Hepatic stellate cell (primary cell): Measurements from ENCODE around the gene LRRC8C.
A peak's percentile ranks its signal among the peaks of the same experiment; 100 is the strongest.
"Not testable (repeated sequence)": the region's sequence is repeated elsewhere in the genome, so short reads cannot be mapped to it uniquely, and the experiment has no call there.

Experiments used
- DNase-seq: peaks from one replicate; pipeline ENCODE4 v3.0.0; 2011; ENCODE audit warnings: low spot score

LRRC8C gene

DNA sequence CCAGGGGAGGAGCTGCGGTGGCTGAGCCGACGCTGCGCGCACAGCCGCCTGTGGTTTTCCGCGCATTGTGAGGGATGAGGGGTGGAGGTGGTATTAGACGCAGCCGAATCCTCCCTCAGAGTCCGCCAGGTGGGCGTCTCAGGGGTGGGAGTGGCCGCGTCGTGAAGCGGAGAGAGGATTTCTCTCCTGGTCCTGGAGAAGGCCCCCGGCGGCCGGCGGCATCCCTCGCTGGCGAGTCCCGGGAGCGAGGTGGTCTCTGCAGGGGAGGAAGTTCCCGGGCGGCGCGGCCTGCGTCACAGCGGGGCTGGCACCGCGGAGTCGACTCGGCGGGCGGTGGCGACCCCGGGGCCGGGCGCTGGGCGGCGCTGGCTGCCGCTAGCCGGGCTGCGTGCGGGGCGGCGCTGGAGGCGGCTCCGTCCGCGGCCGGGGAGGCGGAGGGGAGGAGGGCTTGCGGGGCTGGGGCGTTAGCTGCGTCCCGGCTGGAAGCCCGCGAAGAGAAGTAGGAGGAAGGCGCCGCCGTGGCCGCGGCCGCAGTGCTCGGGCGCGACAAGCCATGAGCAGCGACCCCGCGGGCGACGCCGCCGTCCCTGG lies at the start of gene LRRC8C:
LRRC8C (plus strand) TSS at position 464 of the 591 bp plus-strand sequence. CDS start 53,354 bp downstream, outside the sequence.
- peak; percentile 79 for DNase-seq

- no peak for DNase-seq
Observed at GRCh38 chr1:89584211-89584610, 48.7 kb upstream of the LRRC8C start.

DNA sequence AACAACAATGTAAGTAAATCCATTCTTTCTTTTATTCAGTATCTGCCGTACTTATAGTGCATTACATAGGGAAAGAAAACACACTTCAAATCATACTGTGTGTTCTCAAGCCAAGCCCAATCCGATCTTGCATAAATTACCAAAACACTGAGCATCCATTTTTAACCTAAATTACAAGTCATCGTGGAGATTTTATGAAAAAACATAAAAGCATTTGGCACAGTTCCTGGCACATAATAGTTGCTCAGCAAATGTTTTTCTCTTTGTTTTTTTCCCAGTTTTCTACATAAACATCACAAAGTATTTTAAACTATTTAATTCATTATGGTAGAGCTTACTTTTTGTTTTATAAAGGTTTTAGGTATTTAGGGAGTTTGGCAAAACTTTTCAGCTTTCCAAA lies 48.1 kb upstream of the LRRC8C start:
- no peak for DNase-seq

DNA sequence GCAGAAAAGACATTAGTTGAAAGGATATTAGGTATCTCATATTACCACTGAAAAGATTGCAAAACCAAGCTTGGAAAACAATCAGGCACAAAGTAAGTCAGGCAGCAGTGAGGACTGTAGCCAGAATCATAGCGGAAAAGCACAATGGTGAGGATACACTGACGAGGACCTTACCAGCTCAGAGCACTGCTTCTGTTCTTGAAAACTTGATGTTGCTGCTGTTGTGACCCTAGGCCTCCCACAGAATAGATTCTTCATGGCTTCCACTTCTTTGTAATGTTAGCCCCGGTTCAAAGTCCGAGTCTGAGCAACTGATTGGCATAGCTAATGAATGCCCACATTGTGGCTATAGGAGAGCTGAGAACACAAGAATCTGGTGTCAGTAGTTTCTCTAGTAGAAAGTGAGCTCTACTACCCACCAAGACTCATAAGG lies 45.2 kb upstream of the LRRC8C start:
- no peak for DNase-seq

DNA sequence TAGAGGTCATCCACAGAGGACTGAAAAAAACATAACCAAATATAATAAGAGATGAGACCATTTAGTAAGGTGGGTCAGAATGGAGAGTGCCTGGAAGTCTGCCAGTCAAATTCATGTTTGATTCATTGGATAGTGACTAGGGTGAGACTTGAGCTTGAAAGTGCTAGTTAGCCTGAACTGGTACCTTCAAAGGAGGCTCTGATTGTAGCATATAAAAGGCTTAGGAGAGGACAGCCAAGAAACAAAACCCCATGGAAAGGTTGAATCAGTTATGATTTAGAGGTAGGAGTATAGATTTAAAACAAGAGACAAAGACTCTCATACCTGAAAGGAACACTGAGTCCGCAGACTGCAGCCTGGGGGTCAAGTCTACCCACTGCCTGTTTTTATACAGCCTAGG lies 44.4 kb upstream of the LRRC8C start:
- DNase-seq: no peak

DNA sequence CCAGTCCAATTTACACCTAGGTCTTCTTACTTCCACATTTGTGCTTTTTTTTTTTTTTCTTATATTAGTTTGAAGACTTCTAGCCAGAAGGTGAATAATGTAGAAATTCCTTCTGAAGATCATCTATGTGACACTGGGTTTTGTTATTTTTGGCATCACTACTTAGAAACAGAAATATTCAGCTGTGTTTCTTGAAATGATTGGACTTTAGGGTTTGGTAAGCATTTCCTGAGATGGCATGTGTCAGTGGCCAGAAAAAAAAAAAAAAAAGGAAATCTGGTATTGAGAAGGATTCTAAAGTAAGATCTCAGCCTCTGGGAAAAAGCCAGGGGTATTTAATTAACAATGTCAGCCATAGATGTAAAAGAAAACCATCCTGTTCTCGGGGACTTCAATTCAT lies 43.4 kb upstream of the LRRC8C start:
- no peak for DNase-seq

GRCh38 chr1:89590341-89591080 lies 42.4 kb upstream of the LRRC8C start:
- DNase-seq: no peak

- DNase-seq: not testable (repeated sequence)
Observed at GRCh38 chr1:89592861-89593302, 40.0 kb upstream of the LRRC8C start.

DNA sequence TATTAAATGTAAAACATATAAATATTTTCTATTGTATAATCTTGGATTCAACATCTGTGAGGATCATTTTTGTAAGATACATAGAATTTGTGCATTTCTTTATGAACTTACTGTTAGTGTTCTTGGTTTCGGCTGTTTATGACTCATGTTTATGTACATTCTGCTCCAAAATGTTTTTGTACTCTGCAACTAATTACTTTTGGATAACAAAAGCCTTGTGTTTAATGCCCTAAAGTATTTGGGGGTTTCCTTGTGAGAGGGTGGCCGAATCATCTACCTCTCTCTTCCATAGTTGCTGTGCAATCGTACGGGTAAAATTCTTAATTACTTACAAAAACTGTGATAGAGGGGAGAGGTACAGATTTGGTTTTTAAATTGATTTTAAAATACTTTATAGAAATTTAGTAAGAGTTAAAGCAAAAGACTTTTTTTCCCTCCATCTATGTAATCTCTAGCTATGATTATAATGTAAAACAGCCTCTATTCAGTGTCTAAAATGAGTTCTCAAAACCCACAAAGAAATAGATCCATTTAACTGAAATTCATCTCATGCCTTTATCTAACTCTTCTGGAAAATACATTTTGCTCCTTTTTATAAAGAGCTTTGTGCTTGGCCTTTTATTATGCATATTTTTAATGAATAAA lies 38.7 kb upstream of the LRRC8C start:
- DNase-seq: no peak

GRCh38 chr1:89596698-89597097 lies 36.2 kb upstream of the LRRC8C start:
- DNase-seq: no peak

DNA sequence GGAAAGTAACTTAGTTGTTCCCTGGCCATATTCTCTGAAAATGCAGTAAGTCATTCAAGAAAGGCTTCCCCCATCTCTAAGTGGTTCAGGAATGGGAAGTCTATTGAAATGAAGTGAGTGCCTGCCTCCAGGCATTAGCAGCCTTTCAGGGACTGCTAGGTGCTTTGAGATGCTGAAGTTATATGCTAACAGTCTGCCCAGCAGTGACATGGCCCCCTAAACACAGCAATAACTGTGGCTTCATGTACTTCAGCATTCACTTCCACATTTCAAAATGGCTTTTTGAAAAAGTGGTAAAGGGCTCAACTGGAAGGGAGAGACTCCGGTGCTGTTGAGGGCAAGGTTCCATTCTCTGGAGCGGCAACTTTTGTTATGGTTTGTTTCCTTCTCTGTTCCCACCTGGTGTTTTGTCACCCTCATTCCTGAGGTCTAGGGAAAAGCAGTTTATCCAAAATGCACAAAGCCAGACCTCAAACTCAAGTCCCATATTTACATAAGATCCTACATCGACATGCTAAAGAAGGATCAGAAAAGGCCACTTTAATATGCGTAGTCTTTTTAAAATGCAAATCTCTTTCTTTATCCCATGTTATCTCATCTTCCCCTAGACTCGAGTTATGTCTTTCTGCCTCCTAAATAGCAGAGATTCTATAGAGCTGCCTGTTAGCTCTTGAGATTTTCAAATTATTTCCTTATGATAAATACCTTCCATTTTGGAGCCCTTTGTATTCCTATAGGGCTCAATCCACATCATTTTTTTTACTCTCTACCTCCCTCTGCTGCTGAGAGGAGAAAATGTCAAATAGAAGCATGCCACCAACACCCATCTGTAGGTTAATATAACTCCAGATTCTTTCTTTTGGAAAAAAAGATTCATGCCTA lies 34.2 kb upstream of the LRRC8C start:
- DNase-seq: peak; percentile 29

GRCh38 chr1:89599332-89599630 lies 33.6 kb upstream of the LRRC8C start:
- no peak for DNase-seq

- DNase-seq: no peak
Observed at GRCh38 chr1:89600451-89601224, 32.3 kb upstream of the LRRC8C start.

- DNase-seq: no peak
Observed at GRCh38 chr1:89602871-89603404, 30.0 kb upstream of the LRRC8C start.

- peak; percentile 22 for DNase-seq
Observed at GRCh38 chr1:89603651-89604413, 29.1 kb upstream of the LRRC8C start.

- no peak for DNase-seq
Observed at GRCh38 chr1:89604414-89604735, 28.5 kb upstream of the LRRC8C start.

DNA sequence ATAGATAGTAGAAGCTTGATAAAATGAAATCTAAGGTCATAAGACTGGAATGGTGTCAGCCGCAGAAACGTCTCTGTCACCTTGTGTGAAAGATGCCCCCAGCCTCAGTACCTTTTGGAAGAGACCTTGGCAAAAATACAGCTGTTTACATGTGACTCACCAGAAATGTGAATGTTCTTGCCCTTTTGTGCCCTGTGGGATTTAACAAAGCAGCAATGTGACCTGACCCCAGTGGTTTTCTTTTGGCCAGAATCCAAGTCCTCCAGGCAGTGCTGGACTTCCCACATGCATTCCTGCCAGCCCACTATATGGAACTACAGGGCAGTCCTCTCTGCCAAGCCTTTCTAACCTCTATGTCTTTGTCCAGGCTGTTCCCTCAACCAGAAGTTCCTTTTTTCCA lies 27.2 kb upstream of the LRRC8C start:
- no peak for DNase-seq

GRCh38 chr1:89606227-89606980 lies 26.5 kb upstream of the LRRC8C start:
- DNase-seq: no peak

- DNase-seq: no peak
Observed at GRCh38 chr1:89607156-89607555, 25.8 kb upstream of the LRRC8C start.
